ENCODE measurements around the gene TTC7B.

Gene TTC7B

DNA sequence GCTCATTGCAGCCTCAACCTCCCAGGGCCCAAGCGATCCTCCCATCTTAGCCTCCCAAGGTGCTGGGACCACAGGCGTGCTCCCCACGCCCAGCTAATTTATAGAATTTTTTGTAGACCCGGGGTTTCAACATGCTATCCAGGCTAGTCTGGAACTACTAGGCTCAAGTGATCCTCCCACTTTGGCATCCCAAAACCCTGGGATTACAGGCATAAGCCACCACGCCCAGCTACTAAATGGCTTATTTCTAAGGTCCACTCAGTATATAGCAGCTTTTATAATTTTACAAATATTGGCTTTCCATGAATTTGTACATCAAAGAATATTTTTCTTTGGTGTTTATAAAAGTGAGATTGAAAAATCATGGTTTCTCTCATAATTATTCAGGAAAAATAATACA, 167.8 kb downstream of the TTC7B start:
- no peak for DNase-seq (ENCODE audit: low spot score)

DNA sequence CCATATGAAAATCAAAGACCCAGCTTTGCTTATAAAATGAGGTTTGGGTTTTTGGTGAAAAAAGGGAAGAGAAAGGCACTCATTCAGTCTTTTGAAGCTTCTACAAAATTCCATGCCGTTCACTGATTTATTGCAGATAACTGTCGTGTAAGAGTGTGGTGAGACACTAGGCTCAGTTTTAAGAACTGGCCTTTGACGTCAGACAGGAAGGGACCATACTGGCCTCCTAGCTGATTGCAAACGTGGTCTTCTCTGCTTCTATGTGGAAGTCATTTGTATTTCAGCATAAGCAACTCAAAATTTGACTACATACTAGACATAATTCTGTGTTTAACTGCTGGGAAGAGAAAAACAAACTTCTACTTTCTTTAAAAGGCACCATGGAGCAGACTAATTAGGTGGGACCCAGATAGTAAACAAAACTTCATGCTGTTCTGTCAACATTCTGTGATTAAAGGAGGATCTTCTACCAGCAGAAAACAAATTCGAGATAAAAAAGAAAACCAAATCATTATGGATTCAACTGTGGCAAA, 168.7 kb downstream of the TTC7B start:
- no peak for DNase-seq (ENCODE audit: low spot score)

DNA sequence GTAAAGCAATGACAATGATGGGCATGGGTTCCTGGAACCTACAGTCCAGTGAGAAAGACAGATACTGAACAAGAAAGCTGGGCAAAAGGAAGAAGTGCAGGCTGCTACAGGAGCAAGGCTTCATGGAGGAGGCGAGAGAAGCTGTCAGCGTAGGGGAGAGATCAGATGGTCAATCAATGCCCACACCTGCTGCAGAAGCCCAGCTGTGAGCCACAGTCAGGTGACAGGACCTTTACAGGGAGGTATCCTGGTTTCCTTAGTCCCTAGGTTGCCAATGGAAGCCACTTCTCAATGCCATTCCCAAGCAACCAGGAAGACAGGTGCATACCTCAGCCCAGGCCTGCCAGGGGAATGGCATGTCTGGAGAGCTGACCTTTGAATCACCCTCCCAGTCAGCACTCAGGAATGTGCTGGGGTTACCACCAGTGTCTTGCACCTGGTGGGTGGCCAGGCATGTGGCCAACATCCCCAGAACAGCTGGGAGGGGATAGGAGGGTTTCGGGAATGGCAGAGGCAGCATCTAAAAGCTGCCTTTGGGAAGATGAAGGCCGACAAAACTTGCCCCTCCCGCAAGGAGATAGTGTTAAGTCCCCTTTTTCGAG, 170.3 kb downstream of the TTC7B start:
- DNase-seq (ENCODE audit: low spot score) = no peak

DNA sequence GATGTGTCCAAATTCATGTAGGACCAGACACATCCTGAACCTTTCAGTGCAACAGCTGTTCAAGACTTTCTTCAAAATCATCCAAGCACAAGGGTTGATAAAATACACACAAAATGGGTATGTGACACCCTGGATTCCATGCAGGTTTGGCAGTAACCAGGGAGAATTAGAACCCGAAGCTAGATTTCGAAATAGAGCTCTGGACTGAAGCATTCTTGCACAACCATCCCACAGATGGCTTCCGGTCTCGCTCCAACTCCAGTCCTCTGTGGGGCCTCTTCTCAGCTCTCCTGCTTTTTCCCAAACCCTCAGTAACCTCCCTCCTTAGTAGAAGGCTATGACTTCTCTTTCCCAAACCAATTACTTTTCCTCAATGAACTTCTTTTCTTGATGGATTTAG, 171.3 kb downstream of the TTC7B start:
- DNase-seq (ENCODE audit: low spot score) = no peak

DNA sequence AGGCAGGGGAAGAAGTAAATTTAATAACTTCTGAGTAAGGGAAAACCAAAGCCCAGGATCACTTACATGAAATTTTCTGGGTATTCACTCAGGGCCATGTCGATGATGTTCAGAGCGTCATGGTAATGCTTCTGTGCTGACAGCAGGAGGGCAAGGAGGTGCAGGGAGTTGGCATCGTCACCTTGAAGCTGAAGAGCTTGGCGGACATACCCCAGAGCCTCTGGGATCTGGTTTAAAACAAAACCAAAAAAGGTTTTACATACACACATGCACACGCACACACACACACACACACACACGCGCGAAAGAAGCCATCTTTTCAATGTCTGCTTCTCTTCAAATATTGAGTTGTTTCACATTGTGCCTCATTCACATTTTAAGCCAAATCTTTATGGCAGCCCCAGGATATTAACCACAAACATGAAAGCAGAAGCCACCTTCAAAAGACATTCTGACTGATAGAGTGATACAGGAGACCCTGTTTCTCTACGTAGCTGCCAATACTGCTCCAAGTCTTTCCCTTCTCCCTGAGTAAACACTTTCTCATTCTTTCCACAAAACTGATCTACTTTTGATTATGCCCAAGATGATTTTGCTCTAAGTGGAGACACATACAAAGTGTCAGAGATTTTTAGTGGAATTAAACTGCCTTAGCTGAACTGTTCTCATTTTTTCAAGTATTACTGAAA, 172.1 kb downstream of the TTC7B start:
- no peak for DNase-seq (ENCODE audit: low spot score)

DNA sequence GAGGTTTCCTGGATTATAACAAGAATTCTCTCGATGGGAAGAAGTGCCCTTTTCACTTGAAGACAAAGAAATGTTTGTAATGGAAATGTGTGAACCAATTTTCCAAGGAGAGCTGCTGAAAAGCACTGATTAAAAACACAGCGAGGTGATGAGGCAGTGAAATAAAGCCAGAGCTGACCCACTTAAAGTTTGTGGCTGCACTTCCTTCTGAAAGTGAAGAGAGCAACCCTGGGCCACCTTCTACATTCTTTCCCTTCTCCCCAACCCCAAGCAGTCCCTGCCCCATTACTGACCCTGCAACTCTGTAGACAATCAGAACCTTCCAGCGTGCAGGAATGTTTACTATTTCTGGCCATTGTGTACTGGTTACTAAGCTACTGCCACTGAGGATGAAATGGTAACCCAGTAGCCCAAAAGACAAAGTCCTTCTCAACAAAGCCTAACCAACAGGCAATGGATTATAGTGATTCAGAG, 173.9 kb downstream of the TTC7B start:
- no peak for DNase-seq (ENCODE audit: low spot score)

DNA sequence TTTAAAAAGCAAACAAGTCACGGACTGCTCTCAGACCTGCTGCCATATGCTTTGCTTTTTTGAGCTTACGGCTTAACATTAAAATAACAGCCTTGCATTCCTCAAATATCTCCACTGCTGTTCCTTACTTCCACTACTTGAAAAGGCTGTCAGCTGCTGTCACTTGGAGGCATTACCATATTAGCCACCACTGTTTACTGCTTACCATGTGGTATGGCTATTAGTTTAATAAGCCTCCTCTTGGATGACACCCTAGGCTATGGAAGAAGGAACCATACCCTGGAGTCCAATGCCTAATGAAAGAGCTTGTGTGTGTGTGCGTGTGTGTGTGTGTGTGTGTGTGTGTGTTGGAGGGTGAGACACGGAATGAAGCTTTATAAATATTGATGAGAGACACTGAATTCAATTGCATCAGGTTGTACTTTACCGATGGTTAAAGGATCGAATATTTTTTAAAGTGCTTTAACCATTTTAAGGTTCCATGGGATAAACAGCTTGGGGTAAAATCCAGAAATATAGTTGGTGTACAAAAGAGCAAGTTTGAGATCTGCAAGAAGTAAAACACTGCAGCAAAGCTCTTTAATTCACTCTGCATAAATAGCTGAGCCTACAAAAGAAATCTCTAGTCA, 174.5 kb downstream of the TTC7B start:
- DNase-seq (ENCODE audit: low spot score) = no peak

DNA sequence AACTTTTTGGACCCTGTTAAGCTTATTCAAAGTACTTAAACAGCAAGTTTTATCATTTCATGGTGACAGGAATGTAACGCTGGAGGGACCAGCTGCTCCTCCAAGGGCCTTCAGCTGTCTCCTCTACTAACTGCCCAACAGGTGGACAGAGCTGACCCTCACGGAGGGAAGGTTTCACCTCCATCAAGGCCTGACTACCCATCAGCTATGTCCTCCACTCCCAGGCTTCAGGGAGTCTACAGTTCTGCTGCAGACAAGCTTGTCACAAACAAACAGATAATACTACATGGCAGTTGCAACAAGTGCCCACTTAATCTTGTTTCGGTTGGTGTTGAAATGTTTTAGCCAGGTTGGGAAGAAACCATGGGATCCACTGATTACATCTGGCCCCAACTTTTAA, 175.1 kb downstream of the TTC7B start:
- DNase-seq (ENCODE audit: low spot score) = no peak

DNA sequence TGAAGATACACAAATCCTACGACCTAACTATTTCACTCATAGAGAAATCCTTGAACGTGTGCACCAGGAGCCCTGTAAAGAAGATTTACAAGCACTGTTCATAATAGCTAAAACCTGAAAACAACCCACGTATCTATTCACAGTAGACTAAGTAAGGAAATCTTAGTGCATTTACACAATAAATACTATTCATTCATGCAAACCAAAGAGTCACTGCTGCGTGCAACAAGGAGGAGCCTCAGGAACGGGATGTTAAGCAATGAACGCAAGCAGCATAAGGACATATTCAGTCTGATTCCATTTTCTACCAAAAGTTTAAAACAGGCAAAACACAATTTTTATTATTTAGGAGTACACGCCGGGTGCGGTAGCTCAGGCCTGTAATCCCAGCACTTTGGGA, 176.6 kb downstream of the TTC7B start:
- DNase-seq (ENCODE audit: low spot score) = no peak

DNA sequence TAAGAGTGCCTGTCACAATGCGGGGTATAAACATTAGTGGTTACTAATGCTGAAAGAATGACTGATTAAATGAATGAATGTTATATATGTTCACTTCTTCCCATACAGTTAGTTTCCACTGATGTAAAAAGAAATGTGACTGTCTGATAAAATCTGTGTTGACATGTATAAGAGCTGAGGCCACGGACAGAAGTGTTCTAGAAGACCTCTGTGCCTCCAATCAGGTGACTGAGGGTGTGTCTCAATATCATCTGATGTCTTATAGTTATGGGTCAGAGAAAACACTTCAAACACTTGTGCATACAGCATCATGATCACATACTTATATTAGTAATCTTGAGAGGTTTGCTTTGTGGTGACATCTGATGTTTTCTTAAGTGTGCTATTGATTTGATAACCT, 183.4 kb downstream of the TTC7B start:
- DNase-seq (ENCODE audit: low spot score) = no peak

DNA sequence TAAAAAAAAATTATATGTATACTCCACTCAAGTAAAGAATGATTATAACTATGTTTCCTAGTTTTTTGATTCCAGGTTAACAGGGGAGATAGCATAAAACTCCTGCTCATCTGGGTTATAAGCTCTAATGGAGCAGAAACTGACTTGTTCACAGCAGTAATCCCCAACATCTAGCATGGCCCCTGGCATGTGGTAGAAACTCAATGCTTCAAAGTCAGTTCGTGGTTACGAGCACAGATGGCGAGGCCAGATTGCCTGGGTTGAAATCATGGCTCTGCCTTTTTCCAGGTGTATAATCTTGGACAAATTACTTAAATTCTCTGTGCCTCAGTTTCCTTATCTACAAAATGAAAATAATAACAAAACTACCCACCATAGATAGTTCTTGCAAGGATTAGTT, 183.8 kb downstream of the TTC7B start:
- DNase-seq (ENCODE audit: low spot score) = no peak

DNA sequence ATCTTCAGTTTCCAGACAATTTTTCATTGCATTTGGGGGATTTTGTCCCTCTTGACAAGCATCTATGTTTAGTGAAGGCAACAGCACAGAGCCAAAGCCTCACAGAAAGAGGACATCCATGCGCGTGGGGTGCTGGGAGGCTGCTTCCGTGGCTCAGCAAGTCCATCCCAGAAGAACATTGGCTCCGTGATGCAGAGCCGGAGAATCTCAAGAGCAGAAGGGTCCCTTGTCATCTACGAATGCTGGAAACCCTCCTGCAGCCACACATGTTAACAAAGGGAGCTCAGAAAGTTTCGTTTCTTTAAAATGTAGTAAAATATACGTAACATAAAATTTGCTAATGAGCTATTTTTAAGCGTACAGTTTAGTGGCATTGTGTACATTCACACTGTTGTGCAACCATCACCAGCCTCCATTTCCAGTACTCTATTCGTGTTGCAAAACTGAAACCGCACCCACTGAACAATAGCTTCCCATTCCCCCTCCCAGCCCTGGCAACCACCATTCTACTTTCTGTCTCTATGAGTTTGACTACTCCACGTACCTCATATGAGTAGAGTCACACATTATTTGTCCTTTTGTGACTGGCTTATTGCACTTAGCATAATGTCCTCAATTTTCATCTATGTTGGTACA, 185.9 kb downstream of the TTC7B start:
- no peak for DNase-seq (ENCODE audit: low spot score)

DNA sequence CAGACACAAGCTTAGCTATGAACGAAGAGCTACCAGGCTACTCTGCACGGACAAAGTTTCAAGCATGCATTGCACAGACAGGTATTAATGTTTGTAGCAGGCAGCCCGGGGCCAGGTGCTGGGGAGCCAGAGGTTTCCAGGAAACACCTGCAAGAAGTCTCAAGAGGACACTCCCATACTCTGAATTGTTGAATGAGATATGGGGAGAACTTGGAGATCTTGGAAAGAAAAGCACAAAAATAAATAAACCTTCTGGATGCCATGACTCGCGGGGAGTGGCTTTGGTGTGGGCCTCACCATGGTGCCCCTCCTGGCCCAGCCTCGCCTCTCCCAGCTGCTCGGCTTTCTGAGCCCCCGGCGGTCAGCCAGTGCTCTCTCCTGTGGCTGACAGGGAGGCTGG, 186.8 kb downstream of the TTC7B start:
- no peak for DNase-seq (ENCODE audit: low spot score)

DNA sequence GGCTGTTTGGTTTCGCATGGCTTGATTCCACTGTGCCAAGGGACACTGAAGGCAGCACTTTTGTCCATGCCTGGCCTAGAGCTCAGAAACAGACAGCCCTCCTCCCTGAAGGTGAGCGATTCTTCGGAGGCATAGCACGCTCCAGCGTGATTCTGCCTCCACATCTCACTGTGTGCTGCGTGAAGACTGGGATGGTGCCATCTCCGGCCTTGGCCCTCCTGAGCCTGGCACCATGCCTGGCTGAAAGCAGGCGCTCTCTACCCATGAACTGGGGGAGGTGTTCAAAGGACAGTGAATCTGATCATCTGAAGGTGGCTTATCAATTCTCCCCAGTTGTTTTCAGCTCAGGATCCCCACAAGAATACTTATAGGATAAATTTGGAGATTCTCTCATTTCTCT, 187.4 kb downstream of the TTC7B start:
- no peak for DNase-seq (ENCODE audit: low spot score)

DNA sequence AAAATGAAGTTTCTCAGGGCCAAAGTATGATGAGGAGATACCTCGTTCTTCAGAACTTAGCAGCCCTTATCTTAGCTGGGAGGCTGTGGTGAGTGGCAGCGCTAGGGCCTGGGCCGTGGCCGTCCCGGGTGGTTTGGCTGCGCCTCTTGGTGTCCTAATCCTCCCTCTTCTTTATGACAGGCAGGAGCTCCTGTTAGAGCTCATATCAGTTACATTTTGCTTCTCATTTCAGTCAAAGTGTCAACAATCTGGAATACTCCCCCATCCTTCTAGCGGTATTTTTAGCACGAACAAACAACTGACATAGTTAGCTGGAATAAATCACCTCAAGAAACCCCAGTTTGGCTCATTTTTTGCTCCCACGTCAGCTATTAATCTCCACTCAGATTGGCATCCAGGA, 188.8 kb downstream of the TTC7B start:
- DNase-seq (ENCODE audit: low spot score) = no peak

DNA sequence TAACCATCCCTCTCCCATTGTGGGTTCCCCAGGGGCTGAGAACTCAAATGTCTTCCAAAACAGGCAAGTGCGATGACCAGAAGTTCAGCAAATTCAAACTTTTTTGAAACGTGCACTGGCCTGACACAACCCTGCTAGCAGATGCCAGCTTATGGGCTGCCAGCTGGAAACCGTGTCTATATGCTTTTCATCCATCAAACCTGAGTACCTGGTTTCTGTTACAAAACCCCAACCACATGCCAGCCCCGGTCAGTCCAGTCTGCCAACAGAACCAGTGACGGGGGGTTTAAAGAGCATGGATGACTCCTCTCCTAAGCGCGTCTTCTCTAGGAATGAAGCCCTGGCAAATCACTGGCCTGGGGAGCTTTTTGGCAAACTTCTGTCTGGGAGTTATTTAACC, 189.7 kb downstream of the TTC7B start:
- no peak for DNase-seq (ENCODE audit: low spot score)

DNA sequence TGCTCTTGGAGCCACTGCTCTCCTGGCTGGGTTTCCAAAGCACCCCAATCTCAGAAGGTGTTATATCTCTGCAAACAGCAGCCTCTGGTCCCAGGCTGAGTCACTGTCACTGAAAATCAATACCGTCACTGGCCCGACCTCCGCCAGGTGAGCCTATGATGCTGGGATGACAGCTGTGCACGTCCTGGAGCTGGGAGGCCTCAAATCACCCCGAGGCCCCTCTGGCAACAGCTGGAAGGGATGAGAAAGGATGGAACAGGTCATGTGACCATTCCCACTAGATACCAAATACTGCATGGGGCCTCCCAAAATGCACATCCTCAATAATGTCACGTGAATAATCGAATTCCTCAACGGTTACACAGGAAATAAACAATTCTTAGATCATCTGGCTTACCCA, 190.8 kb downstream of the TTC7B start:
- no peak for DNase-seq (ENCODE audit: low spot score)

DNA sequence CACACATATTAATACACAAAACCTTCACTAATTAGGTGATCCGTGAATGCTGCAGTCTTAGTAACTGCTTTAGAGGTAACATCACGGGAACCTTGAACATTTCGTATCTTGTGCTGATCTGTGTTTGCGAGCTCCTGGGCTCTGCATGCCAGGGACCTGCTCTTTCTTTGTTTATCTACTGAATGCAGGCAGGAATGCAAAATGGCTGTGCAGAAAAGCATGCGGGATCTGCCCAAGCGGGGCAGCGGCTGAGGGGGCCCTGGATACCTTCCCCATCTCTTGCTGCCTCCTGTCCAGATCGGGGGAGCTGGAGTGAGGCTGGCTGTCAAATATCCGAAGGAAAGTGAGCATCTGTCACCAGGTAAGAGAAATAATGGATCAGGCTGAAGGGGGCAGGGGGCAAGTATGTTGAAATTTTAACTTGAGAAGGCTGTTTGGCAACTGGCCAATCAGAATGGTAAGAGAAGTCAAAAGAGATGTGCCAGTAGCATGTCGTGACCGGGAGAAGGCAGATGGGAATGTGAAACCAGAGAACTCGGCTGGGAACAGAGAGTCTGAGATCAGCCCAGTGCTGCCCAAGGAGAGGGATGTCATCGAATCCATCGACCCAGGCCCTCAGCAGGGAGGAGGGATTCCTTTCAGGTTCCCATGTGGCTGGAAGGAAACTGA, 191.4 kb downstream of the TTC7B start:
- no peak for DNase-seq (ENCODE audit: low spot score)

DNA sequence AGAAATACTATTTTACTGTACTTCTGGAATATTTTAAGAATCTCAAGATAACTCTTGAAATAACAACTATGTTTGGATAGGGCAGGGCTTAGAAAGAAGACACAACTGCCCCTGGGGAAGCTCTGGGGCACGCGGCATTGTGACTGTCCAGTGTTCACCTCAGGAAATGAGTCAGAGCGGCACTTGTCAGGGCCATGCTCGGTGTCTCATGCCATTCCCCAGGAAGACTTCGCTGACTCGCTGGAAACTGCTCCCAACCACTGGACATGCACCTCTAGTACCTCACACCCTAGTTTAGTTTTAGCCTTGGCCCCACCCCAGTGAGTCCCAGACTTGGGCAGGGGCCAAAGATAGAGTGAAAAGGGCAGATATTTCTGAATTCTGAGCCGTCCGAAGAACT, 192.0 kb downstream of the TTC7B start:
- DNase-seq (ENCODE audit: low spot score) = no peak

DNA sequence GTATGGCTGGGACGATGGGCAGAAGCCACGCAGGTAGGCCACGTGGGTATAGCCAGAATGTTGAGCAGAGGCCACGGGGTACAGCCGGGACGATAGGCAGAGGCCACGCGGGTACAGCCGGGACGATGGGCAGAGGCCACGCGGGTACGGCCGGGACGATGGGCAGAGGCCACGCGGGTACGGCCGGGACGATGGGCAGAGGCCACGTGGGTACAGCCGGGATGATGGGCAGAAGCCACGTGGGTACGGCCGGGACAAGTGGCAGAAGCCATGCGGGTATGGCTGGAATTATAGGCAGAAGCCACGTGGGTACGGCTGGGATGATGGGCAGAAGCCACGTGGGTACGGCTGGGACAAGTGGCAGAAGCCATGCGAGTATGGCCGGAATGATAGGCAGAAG, 195.0 kb downstream of the TTC7B start:
- no peak for DNase-seq (ENCODE audit: low spot score)

DNA sequence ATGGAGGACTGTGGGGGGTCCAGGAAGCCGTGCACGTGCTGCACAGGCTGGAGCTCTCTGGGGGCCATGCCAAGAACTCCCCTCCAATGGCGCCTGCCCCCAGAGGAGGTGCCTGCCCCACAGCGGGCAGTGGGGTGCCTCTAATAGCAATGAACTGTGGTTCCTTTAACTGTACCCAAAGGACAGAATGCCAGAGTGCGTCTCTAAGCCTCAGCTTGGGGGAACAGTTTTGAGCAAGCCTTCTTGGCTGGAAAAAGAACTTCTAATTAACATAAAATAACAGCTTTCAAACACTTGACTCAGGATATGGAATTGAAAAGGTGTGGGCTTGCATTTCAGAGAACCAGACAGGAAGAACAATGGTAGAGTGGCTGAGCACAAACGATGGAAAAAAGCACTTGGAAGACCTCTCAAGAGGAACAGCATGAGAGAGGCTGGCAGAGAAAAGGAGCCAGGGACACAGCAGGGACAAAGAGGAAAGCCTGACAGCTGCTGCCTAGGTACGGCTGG, 195.6 kb downstream of the TTC7B start:
- DNase-seq (ENCODE audit: low spot score) = no peak

DNA sequence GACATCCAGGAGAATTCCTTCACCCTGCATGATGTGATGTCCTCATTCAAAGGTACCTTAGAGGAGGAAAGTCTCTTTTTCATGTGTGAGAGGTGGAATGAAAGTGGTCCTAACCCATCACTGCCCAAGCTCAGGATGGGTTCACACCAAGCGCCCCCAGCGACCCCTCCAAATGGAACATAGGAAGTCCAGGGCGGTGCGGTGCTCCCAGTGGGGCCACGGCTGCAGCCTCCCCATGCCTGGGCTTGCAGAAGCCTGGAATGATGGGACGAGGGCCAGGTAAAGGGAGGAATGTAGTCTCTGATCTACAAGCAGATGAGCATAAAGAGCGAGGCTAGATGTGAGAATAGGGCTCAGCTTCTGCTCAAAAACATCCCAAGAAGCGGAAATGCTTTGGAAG, 196.3 kb downstream of the TTC7B start:
- no peak for DNase-seq (ENCODE audit: low spot score)
